SIG-M5 treated with dmso at 0.1 percent for 504 hours (cell line): ENCODE data around the gene HSPG2.

Experiments used
- DNase-seq: peaks from one replicate; lab custom pipeline; 2025; ENCODE audit not compliant: unreplicated experiment; lab: John Stamatoyannopoulos, UW

Gene HSPG2

GRCh38 chr1:21901473-21901847 lies 35.6 kb downstream of the HSPG2 start:
- no peak for DNase-seq

- DNase-seq, result no peak
Observed at GRCh38 chr1:21900766-21901472, 36.2 kb downstream of the HSPG2 start.

GRCh38 chr1:21899987-21900386 lies 37.1 kb downstream of the HSPG2 start:
- DNase-seq, result no peak

- DNase-seq, result no peak
Observed at GRCh38 chr1:21899267-21899810, 37.8 kb downstream of the HSPG2 start.

GRCh38 chr1:21898326-21899200 lies 38.5 kb downstream of the HSPG2 start:
- no peak for DNase-seq

- DNase-seq, result no peak
Observed at GRCh38 chr1:21897844-21898243, 39.3 kb downstream of the HSPG2 start.

GRCh38 chr1:21896652-21897532 lies 40.2 kb downstream of the HSPG2 start:
- DNase-seq, result no peak

GRCh38 chr1:21896026-21896425 lies 41.1 kb downstream of the HSPG2 start:
- DNase-seq, result no peak

GRCh38 chr1:21894034-21894881 lies 42.9 kb downstream of the HSPG2 start:
- DNase-seq, result no peak

- DNase-seq, result no peak
Observed at GRCh38 chr1:21893046-21893805, 43.9 kb downstream of the HSPG2 start.

- no peak for DNase-seq
Observed at GRCh38 chr1:21891621-21892479, 45.3 kb downstream of the HSPG2 start.

GRCh38 chr1:21891081-21891480 lies 46.0 kb downstream of the HSPG2 start:
- no peak for DNase-seq

GRCh38 chr1:21888500-21888899 lies 48.6 kb downstream of the HSPG2 start:
- no peak for DNase-seq

- no peak for DNase-seq
Observed at GRCh38 chr1:21887796-21888195, 49.3 kb downstream of the HSPG2 start.

- no peak for DNase-seq
Observed at GRCh38 chr1:21887216-21887736, 49.8 kb downstream of the HSPG2 start.

- DNase-seq, result no peak
Observed at GRCh38 chr1:21886486-21887215, 50.5 kb downstream of the HSPG2 start.

GRCh38 chr1:21885236-21886037 lies 51.7 kb downstream of the HSPG2 start:
- no peak for DNase-seq
